ES-I3 (cell line): Measurements from ENCODE around the gene VAV3.

Experiments
- H3K36me3 ChIP-seq: 2 replicates; pipeline ENCODE4 v1.6.1; 2013; ENCODE audit warnings: mild to moderate bottlenecking, low read length, control low read depth, moderate library complexity; ENCODE audit not compliant: insufficient read depth
- H3K4me1 ChIP-seq: 2 replicates; pipeline ENCODE4 v1.6.1; 2013; ENCODE audit warnings: mild to moderate bottlenecking, control low read depth, low read length; ENCODE audit not compliant: insufficient read depth
- H3K9ac ChIP-seq: 2 replicates; pipeline ENCODE4 v1.6.1; 2013; ENCODE audit warnings: low read depth, mild to moderate bottlenecking, low read length, moderate library complexity
- H3K9me3 ChIP-seq: 2 replicates; pipeline ENCODE4 v1.6.1; 2013; ENCODE audit warnings: mild to moderate bottlenecking, low read length, moderate library complexity; ENCODE audit not compliant: control insufficient read depth, insufficient read depth

VAV3 gene

GRCh38 chr1:107935396-107936064 is 29.4 kb downstream of the VAV3 start:
- Histone ChIP-seq H3K36me3 (no peaks in the 10 kb centered on the region), H3K9me3 (no peaks in the 10 kb centered on the region), H3K4me1 (peaks cover 31% of the 10 kb centered on the region), H3K9ac (no peak overlapping the region)

GRCh38 chr1:107934578-107934977 is 30.4 kb downstream of the VAV3 start:
- Histone ChIP-seq H3K36me3 (no peaks in the 10 kb centered on the region), H3K4me1 (peaks cover 31% of the 10 kb centered on the region), H3K9ac (no peak overlapping the region), H3K9me3 (no peaks in the 10 kb centered on the region)

DNA sequence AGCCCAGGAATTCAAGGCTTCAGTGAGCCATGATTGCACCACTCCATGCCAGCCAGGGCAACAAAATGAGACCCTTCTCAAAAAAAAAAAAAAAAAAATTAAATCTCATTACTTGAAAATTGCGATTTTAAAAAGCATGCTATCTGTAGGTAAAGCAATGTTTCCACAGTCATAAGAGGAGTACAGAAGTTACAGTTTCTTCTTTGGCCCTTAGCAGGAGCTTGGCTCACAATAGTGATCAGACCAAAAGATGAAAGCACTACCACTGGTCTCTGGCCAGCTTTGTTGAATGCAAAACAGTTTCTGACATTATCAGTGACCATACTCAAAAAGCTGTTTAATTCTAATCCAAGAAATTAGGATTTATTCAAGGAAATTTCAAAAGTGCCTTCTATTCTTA is 31.2 kb downstream of the VAV3 start:
- H3K9me3 ChIP-seq = no peaks in the 10 kb centered on the region
- peaks cover 31% of the 10 kb centered on the region for H3K4me1 ChIP-seq
- H3K36me3 ChIP-seq = no peaks in the 10 kb centered on the region
- no peak overlapping the region for H3K9ac ChIP-seq

- no peak overlapping the region for H3K9ac ChIP-seq
- H3K9me3 ChIP-seq = no peaks in the 10 kb centered on the region
- H3K4me1 ChIP-seq = peaks cover 13% of the 10 kb centered on the region; the same call in 1 of the 2 replicates
- no peaks in the 10 kb centered on the region for H3K36me3 ChIP-seq
Observed at GRCh38 chr1:107930292-107930691, 34.7 kb downstream of the VAV3 start.

GRCh38 chr1:107927820-107928219 is 37.2 kb downstream of the VAV3 start:
- no peaks in the 10 kb centered on the region for H3K9me3 ChIP-seq
- peaks cover 6% of the 10 kb centered on the region; the same call in 1 of the 2 replicates for H3K4me1 ChIP-seq
- no peaks in the 10 kb centered on the region for H3K36me3 ChIP-seq
- no peak overlapping the region for H3K9ac ChIP-seq

DNA sequence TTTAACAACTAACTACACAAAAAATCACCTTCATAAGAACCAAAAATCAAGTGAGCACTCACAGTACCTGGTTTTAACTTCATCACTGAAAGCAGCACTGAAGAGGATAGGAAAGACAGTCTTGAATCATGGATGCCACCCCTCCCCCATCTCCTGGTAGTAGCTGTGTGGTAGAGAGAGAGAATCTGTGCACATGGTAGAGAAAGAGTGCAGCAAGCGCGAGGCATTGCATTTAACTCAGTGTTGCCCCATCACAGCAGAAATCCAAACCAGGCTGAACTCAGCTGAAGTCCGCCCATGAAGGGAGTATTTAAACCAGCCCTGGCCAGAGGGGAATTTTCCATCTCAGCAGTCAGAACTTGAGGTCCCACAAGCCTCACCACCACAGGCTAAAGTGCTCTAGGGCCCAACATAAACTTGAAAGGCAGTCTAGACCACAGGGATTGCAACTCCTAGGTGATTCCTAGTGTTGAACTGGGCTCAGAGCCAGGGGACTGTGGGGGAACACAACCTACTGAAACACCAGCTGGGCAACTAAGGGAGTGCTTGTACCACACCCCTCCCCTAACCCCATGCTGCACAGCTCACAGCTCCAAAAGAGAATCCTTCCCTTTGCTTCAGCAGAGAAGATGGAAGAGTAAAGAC is 38.4 kb downstream of the VAV3 start:
- Histone ChIP-seq H3K4me1 (peaks cover 1% of the 10 kb centered on the region; the same call in 1 of the 2 replicates), H3K9me3 (no peaks in the 10 kb centered on the region), H3K9ac (no peak overlapping the region), H3K36me3 (no peaks in the 10 kb centered on the region)

DNA sequence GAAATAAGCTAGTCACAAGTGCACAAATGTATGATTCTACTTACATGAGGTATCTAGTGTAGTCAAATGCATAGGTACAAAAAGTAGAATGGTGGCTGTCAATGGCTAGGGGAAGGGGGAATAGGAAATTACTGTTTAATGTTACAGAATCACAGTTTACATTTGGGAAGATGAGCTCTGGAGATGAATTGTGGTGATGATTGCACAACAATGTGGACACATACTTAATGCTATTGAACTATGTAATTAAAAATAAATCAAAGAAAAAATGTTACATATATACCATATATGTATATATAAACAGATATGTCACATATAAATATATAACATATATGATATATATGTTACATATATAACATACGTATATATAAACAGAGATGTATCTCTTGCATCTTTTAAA is 39.4 kb downstream of the VAV3 start:
- no peaks in the 10 kb centered on the region for H3K36me3 ChIP-seq
- no peak overlapping the region for H3K9ac ChIP-seq
- no peaks in the 10 kb centered on the region for H3K4me1 ChIP-seq
- no peaks in the 10 kb centered on the region for H3K9me3 ChIP-seq

DNA sequence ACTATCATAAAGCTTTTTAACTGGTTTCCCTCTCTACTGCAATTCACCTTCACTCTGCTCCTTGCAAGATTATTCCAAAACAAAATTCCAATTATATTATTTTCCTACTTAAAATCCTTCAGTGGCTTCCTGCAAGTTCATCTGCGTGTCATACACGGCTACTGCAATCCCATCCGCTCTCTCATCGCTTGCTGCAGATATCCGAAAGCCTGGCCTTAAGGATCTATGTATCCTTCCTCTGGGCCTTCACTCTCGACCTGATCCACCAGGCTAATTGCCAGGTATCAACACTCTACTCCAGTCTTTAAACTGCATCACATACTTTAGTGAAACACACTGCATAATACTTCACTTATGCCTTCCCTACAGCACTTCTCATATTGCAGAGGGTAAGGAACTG is 44.0 kb downstream of the VAV3 start:
- Histone ChIP-seq H3K4me1 (no peaks in the 10 kb centered on the region), H3K36me3 (no peaks in the 10 kb centered on the region), H3K9ac (no peak overlapping the region), H3K9me3 (no peaks in the 10 kb centered on the region)

DNA sequence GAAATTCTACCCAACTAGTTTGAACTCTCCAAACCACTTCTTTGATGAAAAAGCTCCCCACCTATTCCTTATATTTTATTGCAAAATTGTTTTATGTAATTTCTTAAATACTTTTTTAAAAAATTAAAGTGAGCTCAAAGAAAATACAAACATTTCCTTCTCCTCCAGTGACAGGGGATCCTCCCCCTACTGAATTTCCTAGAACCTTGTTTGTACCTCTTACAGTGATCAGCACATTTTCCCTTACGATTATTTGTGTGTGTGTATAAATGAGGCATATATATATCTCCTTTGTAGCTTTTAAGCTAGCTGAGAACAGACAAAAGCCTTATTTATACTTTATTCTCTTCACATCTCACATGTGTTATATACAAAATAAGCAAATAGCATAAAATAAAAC is 44.4 kb downstream of the VAV3 start:
- H3K9me3 ChIP-seq = no peaks in the 10 kb centered on the region
- H3K9ac ChIP-seq = no peak overlapping the region
- H3K4me1 ChIP-seq = no peaks in the 10 kb centered on the region
- no peaks in the 10 kb centered on the region for H3K36me3 ChIP-seq

- Histone ChIP-seq H3K9ac (no peak overlapping the region), H3K4me1 (no peaks in the 10 kb centered on the region), H3K9me3 (no peaks in the 10 kb centered on the region), H3K36me3 (no peaks in the 10 kb centered on the region)
Observed at GRCh38 chr1:107919953-107920352, 45.0 kb downstream of the VAV3 start.

GRCh38 chr1:107914119-107914765 is 50.7 kb downstream of the VAV3 start:
- H3K9ac ChIP-seq = no peak overlapping the region
- H3K9me3 ChIP-seq = no peaks in the 10 kb centered on the region
- H3K4me1 ChIP-seq = no peaks in the 10 kb centered on the region
- H3K36me3 ChIP-seq = no peaks in the 10 kb centered on the region

DNA sequence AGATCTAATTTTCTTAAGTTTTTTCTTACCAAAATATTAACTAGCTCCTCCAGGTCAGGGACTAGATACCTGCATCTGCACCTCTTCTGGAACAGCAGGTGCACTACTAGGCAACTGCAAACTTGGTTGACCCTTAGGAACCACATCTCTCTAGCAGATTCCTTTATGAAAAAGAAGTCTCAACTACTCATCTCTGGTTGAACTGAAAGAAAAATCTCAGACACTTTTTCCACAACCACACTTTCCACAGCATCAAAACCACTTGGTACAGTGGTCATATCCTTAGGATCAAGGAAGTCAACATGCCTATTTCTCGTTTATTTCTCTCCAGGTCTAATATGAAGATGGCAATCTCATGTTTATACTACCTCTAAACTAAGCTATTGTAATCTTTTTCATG is 52.3 kb downstream of the VAV3 start:
- Histone ChIP-seq H3K9me3 (no peaks in the 10 kb centered on the region), H3K4me1 (no peaks in the 10 kb centered on the region), H3K9ac (no peak overlapping the region), H3K36me3 (no peaks in the 10 kb centered on the region)

- Histone ChIP-seq H3K36me3 (no peaks in the 10 kb centered on the region), H3K4me1 (no peaks in the 10 kb centered on the region), H3K9me3 (no peaks in the 10 kb centered on the region), H3K9ac (no peak overlapping the region)
Observed at GRCh38 chr1:107900090-107900945, 64.7 kb downstream of the VAV3 start.

DNA sequence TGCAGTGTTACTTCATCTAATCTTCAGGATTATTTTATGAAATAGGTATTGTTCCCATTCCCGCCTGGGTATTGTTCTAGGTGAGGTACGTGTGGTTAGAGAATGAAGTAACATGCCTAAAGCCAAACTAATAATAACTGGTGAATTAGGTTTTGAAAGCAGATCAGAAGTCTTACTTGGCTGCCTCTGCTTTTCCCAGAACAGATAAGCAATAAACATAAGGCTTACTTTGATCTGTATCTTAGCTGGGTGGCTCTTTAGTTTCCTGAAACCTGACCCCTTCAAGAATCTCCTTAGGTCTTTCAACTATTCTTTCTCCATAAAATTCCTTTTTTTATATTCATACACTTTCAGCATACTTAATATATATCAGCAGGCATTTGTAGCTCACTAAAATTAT is 65.3 kb downstream of the VAV3 start:
- Histone ChIP-seq H3K36me3 (no peaks in the 10 kb centered on the region), H3K9ac (no peak overlapping the region), H3K9me3 (no peaks in the 10 kb centered on the region), H3K4me1 (no peaks in the 10 kb centered on the region)
